NCI-H446 treated with DMSO at 0.1 percent for 48 hours (cell line): ENCODE results near the gene ST3GAL3.

Experiments
- DNase-seq: peaks from one replicate; lab custom pipeline; 2025; lab: John Stamatoyannopoulos, UW

Gene ST3GAL3

DNA sequence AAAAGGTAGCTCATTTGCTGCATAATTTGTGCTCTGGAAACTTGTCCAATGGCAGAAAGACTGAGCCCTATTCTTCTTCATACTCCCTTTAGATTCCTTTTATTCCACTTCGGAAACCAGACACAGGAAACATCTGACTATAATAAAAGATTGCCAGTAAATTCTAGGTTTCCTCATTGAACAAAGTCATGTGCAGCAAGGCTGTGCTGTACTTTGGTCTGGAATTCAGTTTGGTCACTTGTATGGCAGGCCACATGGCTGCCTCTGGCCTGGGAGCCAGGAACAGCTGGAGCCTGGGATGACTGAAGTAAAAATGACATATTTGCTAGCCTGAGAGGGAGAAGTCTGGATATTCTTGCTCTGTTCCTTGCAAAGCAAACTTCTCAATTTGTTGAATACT lies 79.6 kb downstream of the ST3GAL3 start:
- DNase-seq = no peak

- no peak for DNase-seq
These were observed 82.5 kb downstream of the ST3GAL3 start for GRCh38 chr1:43789604-43790550.

DNA sequence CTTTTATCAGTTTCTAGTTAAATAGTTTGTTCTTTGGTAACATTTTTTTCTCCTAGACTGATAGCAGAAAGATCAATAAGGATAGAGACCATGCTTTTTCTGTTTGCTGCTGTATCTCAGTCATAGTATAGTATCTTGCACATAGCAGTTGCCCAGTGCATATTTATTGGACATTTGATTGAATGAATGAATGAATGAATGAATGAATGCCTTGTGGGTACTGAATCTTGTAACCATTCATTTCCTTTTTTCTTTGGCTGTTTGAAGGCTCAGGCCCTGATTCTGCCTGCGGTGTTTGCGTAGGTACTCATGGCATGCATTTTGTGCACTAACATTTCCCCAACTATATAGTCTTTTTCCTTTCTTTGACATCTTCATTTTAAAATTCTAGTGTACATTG lies 83.9 kb downstream of the ST3GAL3 start:
- no peak for DNase-seq

GRCh38 chr1:43796111-43796581 lies 88.8 kb downstream of the ST3GAL3 start:
- DNase-seq = peak; percentile 61

DNA sequence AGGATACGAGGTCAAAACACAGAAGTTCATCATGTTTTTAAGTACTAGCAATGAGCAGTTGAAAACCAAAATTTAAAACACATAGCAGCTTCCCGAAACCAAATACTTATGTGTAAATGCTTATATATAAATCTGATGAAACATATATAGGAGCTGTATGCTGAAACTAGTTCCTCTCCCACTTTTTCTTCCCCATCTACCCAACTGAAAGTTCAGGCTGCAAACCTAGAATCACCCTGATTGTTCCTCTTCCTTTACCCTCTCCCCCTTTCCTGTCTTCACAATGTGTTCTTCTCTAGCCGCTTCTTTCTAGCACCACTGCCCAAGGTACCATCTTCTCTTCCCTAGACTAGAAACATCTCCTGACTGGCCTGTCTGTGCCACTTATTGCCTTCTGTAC lies 90.6 kb downstream of the ST3GAL3 start:
- no peak for DNase-seq

DNA sequence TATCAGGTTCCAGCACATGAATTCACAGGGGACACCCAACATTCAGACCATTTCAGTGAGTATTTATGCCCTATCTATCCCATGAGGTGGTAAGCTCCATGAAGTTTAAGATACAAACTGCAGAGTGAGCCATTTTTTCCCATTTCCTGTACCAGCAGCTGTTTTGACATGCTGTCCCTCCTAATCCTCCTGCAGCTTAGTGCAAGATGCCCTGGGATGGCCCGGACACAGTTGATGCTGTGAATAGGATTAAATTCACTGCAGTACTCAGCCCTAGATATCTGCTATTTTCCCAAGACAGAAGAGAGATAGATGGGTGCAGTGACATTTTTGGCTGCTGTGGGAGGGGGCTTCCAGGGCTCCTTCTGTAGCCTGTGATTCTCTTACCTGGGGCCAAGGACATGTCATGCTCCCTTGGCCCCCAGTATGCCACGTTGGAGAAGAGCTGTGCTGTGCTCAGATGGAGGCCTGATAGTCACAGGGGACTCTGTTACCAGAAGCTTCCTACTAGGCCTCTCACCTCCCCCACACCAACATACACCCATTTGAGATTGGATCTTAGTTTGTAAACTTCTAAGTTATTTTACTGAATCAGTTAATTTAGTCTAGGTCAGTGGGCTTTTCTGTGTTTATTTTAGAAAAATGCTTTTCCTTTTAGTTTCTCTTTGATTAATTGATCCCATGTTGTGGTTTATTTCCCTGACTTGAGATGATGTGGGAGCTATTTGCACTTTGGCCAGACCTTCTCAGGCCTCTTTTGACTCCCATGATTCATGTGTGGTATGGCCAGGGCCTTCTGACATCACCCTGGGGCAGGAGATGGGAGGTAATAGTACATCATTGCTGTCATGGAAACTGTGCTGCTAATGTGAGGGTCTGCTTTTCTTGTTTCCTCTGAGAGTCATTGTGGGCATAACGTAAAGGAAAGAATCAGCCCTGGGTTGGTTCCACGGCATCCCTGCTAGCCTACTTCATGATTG lies 92.6 kb downstream of the ST3GAL3 start:
- no peak for DNase-seq

DNA sequence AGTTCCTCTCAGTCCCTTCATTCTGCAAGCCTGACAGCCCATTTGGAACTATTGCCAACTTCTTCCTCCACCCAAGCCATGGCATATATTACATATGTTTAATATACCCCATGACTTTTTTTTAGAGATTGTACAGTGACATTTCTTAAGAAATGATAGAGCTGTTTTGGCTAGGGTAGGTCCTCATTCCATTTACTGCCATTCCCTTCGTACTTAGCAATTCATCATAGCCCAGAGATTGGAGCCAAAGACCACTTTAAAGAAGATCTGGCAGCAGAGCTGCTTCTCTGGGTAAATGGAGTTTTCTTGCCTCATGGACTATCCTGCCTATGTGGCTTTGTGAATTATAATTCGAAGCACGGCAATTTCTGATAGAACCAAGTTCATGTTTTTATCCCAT lies 93.4 kb downstream of the ST3GAL3 start:
- no peak for DNase-seq

- DNase-seq = no peak
These were observed 93.9 kb downstream of the ST3GAL3 start for GRCh38 chr1:43801203-43801602.

GRCh38 chr1:43802356-43802980 lies 95.1 kb downstream of the ST3GAL3 start:
- no peak for DNase-seq

GRCh38 chr1:43803105-43803504 lies 95.8 kb downstream of the ST3GAL3 start:
- DNase-seq = no peak

DNA sequence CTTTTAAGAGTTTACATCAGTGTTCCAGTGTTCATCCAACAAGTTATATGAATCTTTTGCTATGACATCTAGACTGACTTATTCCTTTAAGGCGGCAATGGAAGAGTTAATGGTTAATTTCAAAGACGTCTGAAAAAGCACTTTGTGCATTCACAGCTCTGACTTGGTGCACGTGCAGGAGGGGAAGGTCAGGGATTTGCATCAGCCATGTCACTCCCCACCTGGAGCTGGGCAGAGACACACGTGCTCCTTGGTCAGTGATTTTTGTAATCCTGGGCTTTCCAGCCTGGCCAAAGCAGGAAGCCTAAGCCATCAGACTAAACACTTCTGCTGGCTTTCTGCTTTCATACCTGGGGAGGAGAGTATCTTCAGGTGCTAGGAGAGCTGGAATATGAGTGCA lies 96.3 kb downstream of the ST3GAL3 start:
- no peak for DNase-seq

DNA sequence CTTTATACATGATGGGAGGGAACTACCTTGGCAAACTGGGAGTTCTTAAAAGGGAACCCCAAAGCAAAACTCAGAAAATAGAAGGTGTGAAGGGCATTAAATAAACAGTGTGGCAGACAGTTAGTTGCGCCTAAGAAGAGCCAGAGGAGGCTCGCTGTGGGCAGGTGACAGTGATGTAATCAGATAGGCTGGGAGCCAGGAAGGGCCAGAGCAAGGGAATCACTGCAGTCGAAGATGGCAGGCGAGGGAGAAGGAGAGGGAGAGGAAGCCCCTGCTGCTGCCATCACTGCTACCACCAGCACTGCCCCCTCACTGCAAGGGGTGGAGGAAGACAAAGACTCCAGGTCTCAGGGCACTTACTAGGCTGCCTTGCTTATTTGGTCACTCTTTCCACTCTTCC lies 97.2 kb downstream of the ST3GAL3 start:
- DNase-seq = no peak

GRCh38 chr1:43805340-43805739 lies 98.0 kb downstream of the ST3GAL3 start:
- no peak for DNase-seq

DNA sequence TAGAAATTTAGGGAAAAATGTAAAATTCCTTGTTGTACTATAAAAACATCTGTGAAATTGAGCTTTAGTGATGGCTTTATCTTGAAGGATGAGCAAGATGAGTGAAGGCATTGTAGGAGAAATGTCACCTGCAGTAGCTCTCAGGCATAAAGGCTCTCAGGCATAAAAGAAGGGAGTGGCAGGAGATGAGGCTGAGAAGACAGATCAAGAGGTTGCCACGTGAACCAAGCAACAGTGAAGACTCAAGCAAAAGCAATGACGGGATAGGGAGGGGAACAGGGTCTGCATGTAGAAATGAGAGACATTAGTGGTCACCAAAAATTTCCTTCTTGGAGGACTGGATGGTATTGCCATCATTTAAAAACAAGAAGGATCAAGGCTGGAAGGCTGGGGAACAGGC lies 98.8 kb downstream of the ST3GAL3 start:
- DNase-seq = no peak

- no peak for DNase-seq
These were observed 101.8 kb downstream of the ST3GAL3 start for GRCh38 chr1:43809097-43809673.

- no peak for DNase-seq
These were observed 105.2 kb downstream of the ST3GAL3 start for GRCh38 chr1:43812579-43812978.

DNA sequence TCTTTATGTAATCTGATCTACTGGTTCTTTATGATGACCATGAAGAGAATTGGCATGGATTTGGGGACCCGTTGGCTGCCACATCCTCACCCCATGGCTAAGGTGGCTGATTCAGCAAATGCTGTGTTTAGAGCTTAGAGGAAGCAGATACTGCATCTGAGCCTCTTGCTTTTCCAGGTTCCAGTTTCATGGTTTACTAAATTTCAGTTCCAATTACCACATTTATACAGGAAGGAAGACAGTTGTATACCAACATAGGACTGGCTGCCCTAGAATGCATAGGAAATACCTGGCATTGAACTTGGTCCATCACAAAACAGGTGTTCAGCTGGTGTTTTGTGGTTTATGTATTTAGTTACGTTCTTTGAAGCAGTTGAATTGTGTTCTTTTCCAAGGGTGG lies 107.1 kb downstream of the ST3GAL3 start:
- no peak for DNase-seq

DNA sequence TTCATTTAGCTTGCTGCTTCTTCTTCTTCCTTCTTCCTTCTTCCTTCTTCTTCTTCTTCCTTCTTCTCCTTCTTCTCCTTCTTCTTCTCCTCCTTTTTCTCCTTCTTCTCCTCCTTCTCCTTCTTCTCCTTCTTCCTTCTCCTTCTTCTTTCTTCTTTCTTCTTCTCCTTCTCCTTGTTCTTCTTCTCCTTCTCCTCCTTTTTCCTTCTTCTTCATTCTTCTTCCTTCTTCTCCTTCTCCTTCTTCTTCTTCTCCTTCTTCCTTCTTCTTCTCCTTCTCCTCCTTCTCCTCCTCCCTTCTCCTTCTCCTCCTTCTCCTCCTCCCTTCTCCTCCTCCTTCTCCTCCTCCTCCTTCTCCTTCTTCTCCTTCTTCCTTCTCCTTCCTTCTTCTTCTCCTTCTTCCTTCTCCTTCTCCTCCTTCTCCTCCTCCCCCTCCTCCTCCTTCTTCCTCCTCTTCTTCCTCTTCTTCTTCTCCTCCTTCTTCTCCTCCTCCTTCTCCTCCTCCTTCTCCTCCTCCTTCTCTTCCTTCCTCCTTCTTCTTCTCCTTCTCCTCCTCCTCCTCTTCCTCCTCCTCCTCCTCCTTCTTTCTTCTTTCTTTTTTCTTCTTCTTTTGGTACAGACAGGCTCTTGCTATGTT lies 110.1 kb downstream of the ST3GAL3 start:
- DNase-seq = no peak

DNA sequence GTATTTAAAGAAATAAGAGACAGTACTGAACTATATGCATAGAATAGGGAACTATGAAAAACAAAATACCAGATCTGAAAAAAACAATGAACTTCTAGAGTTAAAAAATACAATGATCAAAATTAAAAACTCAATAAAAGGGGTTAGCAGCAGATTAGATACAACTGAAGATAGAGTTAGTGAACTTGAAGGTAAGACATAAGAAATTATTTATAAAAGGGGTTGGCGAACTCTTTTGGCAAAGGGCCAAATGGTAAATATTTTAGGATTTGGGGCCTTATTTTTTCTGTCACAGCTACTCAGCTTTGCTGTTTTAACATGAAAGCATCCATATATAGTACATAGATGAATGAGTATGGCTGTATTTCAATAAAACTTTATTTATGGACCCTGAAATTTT lies 111.4 kb downstream of the ST3GAL3 start:
- no peak for DNase-seq

DNA sequence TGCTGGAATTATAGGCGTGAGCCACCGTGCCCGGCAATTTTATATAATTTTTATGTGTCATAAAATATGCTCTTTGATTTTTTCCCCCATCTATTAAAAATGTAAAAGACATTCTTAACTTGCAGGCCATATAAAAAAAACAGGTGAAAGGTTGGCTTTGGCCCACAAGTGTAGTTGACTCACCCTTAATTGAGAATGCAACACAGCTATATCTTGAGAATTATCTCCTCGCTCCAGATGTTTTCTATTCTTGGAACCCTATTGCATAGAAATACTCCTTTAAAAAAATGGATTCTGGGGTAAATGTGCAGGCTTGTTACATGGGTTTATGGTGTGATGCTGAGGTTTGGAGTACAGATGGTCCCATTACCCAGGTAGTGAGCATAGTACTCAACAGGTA lies 112.0 kb downstream of the ST3GAL3 start:
- no peak for DNase-seq

- no peak for DNase-seq
These were observed 114.1 kb downstream of the ST3GAL3 start for GRCh38 chr1:43821471-43821870.
